NCI-H1092 (cell line): ENCODE data around the gene LGI1.

Experiments used
- DNase-seq: peaks from one replicate; lab custom pipeline; 2025; lab: John Stamatoyannopoulos, UW

The LGI1 gene

DNA sequence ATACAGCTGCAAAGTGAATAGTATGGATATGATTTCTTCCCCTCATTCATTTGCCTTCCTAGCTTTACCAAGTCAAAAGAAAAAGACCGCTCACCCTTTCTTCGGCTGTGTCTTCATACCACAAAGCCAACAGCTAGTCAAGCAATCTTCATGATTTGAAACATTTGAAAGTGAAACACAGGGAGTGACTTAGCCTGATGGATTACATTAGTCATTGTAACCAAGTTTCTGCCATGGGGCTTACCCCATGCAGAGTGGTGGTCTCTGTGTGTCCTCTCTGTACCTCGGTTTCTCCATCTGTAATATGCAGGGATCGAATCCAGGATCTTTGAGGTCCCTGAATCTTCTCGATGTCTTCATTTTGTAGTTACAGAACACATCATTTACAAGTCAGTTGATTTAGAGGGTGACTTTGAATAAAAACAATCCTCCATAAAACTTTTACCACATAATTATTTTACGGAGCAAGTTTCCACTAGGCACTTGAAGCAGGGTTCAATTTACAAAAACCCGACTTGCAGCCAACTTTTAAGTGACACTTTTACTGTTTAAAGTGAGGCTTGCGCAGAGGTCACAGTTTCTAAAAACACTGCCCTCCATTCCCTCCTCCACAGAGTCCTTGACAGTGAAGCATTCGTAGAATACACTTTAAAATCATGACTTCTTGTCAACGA is 2.2 kb upstream of the LGI1 start:
- DNase-seq = no peak

DNA sequence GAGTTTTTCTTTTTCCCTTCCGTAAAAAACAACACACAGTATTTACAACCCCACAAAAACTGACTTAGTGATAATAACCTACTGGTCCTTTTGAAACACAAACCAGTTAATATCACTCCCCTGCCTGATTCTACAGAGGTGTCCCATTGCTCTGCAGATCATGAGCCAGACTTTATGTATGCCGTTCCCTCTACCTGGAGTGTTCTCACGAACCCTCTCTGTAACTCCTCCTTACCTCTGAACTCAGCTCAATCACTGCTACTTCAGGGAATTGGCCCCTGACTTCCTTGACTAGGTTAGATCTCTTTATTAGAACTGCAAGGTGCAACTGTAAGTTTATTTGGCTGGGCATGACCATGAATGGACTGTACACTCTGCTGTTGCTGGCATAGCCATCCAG is 1.6 kb upstream of the LGI1 start:
- DNase-seq = no peak

DNA sequence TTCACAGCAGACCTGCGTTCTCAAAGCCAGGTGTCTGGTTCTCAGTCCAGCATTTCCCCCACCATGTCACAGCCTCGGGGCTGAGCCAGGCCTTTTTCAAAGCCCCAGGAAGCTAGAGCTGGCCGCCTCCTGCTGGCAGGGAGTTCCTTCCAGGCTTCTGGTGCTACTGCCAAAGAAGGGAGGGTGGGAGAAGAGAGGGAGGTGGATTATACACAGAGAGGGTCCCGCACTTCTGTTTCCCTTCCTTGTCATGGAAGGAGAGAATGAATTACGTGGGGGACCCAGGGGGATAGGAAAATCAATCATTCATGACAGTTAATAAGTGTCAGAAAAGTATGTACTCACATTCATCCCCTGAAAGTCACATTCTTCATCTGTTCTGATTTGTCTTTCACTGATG is 600 bp upstream of the LGI1 start:
- no peak for DNase-seq

DNA sequence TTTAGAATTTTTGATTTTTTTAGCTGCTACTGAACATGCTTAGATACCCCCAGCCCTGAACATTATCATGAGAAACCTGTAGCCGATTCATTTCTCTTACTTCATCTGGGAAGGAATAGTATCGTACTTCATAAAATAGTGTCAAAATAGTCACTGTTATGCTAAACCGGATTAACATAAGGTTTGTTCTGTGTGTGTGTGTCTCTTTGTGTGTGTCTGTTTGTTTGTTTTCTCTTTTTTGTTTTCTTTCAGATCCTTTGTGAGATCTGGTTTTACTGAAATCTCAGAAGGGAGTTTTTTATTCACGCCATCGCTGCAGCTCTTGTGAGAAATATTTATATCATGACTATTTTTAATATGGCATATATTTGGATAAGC is 761 bp downstream of the LGI1 start:
- no peak for DNase-seq

DNA sequence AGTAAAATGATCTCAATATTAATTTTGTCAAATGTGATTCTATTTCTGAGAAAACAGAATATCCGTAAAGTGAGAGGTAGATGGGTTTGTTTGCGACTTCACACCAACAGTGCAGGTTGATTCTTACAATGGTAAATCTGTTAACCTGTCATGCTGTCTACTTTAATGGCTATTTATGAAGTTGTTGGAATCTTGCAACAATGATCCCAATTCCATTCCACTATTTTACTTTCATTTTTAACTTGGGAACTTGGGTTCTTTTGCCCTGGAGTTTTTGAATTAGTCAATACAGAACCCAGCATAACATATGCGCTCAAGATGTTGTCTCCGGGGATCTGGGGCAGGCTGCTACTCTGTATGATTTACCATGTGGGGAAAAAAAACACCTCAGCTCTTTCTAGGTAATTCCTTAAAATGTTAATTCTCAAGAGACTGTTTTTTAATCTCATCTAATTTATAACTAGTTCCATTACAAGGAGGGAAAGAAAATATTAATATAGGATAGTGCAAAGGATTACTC is 1.2 kb downstream of the LGI1 start:
- DNase-seq = no peak

DNA sequence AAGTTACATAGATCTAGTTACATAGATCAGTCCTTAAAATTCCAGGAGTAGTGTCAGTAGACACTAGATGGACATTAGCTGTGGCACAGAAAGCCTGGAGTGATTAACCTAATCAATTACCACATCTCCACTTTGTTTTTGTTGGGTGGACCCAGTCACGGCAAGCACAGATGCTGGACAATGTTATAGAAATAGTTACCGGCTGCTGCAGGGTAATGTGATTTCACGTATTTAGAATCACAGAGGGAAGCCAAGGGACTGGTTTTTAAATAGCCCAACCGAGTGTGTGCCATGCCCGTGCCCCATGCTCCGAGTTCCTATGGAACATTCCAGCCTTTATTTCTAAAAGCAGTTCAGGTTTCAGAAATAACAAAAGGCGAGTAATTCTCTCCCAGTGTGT is 2.8 kb downstream of the LGI1 start:
- no peak for DNase-seq

DNA sequence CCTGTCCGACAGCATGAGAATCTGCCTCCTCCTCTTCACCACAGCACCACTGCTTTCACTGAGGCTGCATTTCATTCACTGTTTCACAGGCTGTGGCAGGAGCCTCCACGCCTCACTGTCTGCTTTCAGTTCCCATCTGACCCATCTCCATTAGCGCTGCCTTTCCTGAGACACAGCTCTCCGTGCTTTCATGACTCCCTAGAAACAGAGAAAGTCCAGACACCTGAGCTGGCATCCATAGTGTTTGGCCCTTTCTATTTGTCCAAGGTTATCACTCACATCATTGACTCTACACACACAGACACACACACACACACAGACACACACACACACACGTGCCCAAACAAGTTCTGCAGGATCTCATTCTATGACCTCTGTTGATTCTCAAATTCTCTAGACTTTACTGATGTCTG is 5.2 kb downstream of the LGI1 start:
- no peak for DNase-seq

DNA sequence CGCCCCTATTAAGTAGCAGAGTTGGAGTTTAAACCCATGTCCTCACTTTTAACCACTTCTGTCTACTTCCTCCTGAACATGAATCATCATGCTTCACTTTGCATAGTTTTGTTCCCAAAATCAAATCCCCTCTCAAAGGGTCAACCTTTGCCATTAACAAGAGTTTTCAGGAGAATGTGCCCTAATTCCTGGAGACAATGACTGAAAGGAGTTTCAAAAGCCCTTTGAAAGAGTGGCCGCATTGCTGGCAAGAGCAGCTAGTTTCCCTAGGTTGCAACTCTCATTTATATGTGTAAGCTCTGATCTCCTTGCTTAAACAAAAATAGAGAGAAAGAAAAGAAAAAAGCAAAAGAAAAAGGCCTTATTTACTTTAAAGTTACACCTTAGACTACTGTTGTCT is 9.2 kb downstream of the LGI1 start:
- DNase-seq = no peak

DNA sequence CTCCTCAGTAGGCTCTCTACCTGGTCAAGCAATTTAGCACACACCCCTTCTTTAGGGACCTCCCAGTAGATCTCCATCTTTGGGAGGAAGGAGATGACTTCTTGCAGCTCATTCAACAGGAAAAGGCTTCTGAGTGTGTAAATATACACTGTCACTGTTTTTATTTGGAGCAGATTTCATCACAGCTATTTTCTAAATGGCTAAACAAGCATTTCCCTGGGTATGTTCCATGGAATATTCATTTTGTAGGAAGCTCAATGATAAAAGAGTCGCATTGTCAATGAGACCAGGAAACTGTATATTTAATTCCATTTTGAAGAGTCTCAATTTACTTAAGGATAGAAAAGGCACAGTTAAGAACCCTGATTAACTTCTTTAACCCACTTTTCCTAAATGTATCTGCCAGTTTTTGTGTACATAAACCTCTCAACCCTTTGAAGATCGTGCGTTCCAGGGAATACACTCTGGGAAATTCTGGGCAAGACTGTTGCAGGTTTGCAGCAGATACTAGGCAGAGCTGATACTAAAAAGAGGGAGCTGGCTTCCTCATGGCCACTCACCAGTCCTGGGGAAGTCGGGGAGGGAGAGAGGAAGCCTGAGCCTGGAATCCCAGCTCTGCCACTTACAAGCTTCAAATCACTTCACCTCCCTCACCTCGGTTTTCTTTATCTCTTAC is 10.1 kb downstream of the LGI1 start:
- no peak for DNase-seq

DNA sequence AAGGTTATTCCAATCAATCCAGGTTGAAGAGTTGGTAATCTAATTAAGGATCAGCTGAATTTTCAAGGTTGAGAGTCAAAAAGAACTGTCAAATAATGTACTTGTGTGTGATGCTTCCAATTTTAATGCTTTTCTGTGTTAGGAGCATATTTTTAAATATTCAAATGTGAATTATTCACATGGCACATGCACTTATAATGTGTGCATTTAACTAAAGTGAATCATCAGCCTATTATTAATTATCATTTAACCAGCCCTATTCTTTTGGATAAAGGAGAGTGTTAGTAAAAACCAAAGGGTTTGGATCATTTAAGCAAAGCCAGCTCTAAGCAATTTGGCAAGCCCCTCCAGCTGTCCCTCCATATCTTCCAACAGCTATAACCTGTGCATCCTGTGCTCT is 11.2 kb downstream of the LGI1 start:
- DNase-seq = no peak

DNA sequence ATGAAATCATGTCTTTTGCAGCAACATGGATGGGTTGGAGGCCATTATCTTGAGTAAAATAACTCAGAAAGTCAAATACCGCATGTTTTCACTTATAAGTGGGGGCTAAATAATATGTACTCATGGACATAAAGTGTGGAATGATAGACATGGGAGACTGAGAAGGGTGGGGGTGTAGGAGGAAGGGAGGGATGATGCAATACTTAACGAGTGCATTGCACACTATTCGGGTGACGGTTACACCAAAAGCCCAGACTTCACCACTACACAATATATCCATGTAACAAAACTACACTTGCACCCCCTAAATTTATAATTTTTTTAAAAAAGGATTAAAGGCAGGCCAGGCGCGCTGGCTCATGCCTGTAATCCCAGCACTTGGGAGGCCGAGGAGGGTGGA is 13.6 kb downstream of the LGI1 start:
- DNase-seq = no peak

DNA sequence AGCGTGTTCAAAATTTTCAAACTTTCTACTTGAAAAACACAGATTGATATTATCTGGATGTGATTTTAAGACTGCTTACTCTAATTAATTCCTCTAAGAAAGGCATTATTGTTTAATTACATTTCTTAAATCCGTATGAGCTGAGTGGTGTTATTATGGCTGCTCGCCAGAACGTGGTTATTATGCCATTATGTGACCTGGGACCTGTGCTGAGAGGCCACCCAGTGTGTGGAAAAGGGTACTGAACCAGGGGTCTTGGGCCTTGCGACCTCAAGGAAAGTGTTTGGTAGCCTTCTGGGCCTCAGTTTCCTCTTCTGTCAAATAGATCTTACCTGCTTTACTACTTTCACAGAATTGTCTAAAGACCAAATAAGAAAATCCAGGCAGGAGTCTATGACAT is 15.4 kb downstream of the LGI1 start:
- no peak for DNase-seq

DNA sequence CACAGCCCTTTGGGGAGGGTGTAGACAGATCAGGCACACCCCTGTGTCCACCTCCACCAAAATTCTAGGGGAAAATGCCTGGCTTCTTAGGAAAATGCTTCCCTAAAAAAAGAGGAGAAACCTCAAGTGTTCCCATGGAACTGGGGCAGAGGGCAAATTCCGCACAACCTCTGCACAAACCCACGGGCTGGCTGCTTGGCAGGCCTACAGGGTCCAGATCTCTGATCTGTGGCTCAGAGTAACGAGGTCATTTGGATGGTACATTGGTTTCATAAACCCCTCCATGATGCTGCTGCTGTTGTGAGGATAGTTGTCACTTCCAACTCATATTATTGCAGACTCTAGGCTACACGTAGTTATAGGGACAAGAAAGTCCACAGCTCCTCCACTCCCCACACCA is 16.0 kb downstream of the LGI1 start:
- DNase-seq = no peak

DNA sequence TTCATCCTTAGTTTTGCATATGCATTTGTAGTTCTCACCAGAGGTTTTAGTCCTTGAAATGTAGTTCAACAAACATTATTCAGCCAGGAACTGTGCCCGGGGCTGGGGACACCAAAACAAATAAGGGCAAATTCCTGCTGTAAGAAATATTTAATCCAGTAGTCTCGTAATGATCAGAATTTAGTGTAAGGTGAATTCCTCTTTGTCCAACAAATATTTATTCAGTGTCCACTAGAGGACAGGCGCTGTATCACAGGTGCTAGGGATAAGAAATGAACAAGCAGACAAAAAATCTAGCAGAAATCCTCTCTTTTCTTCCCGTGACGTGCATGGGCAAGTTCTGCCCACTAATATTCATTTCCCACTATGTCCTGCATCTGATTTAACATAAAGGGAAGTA is 17.6 kb downstream of the LGI1 start:
- DNase-seq = no peak

DNA sequence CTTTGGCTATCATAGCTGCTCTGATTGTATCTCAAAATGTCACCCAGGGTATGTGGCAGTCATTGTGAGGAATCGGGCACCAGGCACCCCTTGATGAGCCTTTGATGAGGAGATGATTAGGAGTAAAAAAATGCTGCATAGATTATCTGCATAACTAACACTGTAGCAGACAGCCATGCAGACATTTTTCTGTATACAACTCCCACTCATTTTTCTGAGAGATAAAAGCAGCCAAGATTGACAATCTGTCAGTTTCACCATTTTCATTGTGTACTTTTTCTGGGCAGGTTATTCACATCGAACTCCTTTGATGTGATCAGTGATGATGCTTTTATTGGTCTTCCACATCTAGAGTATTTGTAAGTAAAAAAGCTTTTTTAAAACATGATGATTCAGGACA is 19.4 kb downstream of the LGI1 start:
- no peak for DNase-seq

DNA sequence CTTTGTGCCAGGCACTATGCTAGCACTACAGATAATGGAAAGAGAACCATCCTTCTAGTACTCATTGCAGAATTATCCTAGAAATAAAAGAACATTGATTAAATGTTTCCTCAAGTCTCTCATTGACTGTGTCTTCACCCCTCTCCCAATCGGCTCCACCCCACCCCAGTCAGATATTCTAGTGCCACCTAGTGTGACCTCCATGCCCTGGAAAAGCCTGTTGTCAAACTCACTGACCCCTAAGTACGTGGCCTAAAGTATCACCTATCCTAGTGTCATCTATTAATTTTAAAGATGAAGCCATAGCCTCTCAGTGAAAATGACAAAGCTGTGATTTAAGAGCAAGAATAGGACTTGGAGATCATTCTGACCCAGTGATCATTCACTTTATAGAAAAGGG is 26.3 kb downstream of the LGI1 start:
- DNase-seq = no peak

DNA sequence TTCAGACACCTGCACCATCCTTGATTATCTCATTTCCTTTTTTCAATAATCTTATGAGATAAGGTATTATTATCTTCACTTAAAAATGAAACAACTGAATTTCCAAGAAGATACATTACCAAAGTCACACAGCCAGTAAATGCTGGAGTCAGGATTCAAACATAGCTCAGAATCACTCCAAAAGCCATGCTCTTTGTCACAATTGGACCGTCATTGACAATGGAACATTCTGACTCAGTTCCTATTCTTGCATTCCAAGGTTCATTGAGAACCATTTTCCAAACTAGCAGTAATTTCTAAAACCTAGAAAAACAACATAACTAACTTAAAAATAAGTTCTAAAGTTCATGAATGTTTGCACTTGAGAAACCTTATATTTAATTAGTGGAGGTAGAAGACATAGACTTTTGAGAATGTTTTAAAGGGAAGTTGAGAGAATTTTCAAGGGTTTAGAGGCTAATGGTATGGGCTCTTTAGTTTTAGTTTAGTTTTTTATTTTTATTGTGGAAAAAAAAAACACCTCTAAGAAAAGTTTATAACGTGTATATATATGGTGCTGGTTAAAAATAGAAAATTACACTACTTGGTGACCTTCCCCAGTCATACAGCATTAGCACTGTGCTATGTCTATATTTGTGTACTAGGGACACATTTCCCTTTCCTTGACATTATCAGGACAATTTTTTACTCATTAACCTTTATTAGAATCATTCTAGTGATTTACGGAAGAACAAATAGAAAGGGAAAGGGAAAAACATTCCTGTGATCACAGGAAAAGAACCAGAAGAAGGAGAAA is 30.9 kb downstream of the LGI1 start:
- DNase-seq = no peak

DNA sequence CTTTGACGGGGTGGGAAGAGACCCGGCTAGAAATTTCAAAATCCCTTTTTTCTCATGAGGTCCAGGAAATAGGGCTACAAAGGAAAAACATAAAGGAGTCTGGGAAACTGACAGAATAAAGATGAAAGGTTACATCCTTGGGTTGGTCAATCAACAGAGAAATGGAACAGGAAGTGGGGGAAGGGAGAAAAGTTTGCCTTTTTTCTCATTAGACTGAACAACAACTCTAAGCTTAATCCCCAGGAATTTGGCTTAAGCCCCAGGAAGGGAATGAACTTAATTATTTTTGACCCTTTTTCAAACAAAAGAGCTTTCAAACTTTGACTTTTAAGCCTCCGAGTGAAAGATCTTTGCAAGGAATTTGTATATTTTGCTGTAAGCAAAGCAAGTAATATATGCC is 32.7 kb downstream of the LGI1 start:
- no peak for DNase-seq

DNA sequence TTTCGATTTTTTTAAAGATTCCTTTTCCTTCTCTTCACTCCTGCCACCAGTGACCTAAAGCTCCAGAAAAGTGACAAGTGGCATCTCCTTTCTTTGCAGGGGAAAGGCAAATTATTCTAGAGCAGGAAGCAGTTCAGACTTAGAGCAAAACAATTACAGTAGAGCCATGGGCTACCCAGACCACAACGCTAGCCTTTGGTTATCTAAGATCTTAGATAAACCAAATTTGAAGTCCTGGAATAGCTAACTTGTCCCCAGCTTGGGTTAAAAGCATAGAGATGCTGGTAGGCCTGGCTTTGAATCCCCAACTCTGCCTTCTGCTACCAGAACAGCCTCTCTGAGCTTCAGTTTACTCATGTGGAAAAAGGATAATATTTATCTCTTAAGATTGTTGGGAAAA is 38.4 kb downstream of the LGI1 start:
- DNase-seq = no peak

DNA sequence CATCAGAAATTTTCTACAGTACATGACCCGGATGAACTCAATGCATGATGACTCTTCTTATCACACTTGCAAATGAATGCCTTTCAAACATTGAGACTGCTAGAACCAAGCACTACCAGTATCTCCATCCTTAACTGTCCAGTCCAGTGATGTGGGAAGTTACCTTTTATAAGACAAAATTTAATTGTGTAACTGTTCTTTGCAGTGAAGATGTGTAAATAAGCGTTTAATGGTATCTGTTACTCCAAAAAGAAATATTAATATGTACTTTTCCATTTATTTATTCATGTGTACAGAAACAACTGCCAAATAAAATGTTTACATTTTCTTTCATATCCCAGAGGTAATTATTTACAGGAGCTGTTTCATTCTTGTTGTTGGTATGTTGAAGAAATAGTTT is 40.1 kb downstream of the LGI1 start:
- no peak for DNase-seq

DNA sequence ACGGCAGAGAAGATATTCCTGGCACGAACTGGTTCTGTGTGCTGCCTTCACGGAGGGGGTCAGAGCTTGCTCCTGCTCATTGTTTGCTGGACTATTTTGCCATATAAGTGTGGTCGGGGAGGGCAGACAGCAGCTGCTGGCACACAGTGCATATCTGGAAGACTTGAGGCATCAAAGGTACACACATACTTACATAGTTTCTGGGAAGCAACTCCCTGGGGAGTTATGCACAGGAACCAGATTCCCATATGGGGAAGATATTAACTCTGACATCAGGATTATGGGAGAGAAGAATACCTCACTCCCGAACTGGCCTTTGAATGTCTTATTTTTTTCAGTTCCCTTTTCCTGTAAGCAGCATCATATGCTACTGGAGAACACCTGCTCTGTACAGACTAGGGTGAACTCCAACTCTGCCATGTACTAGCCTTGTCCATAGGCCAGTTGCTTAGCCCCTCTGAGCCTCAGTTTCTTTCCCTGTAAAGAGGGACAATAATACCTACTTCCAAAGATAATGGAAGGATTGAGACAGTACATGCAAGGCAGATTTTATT is 41.5 kb downstream of the LGI1 start:
- DNase-seq = no peak

DNA sequence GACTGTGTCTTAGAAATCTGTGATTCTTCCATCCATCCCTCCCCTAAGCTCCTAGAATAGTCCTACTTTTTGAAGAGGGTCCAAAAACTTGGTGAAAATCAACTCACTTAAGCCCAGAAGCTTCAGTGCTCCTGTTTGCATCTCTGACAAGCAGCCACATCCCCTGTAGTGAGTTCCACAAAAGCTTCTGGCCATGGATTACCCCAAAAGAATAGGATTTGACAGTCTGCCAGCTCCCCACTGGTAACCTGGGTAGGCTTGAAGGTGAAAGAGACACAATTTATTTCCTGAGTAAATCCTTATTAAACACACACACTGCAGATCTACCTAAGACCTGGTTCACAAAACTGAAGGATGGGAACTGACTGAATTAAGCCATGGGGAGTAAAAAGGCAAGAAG is 46.5 kb downstream of the LGI1 start:
- DNase-seq = no peak

DNA sequence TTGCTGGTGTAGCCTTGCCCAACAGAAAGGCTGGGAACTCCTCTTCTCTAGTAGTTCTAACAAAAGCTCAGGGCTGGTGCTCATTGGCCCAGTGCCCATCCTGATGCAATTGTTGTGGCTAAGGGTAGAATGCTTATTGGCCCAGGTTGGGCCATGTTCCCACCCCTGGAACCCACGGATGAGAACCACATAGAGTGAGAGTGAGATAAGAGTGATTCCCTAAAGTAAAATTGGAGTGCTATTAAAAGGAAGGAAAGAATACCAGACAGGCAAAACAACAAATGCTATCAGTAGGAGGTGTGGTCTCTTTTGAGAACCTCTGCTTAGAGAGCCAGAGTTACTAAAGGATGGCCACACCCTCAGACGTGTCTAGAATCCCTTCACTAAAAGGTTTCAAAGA is 49.2 kb downstream of the LGI1 start:
- DNase-seq = no peak
